ENCODE results near the gene CCDC74B.
"Not testable (repeated sequence)": the region's sequence is repeated elsewhere in the genome, so short reads cannot be mapped to it uniquely, and the experiment has no call there.

- TF ChIP-seq CTCF (IDR thresholded peaks at IDR 0.05 in 8 of 11, conservative IDR thresholded peaks at IDR 0.05 in 3 of 11); POLR2A (IDR thresholded peaks at IDR 0.05): not testable (repeated sequence)
These were observed 9.0 kb upstream of the CCDC74B start for GRCh38 chr2:130153721-130154422.
